B cell (primary cell): ENCODE data around the gene H2BK1. TPM values are rescaled to one million over a fixed set of nuclear protein-coding genes. Genes with fewer than 3 reads are reported as not detected.

Experiments
- ATAC-seq: fragments of 200-7000 bp; cut with Tn5 transposase; one replicate; pipeline ENCODE4 v1.10.0; 2021; ENCODE audit warnings: low read depth, mild to moderate bottlenecking, moderate number of reproducible peaks, moderate library complexity
- CTCF ChIA-PET: fragments of 350-600 bp; sonication (Branson Sonifier 250); formaldehyde crosslinking; loops from one replicate; lab custom pipeline; 2021; ENCODE audit warnings: antibody characterized with exemption, inconsistent platforms; lab: Charles Lee
- POLR2A ChIA-PET: fragments of 350-600 bp; sonication (Branson Sonifier 250); formaldehyde crosslinking; loops from one replicate; lab custom pipeline; 2021; ENCODE audit warnings: antibody characterized with exemption; lab: Charles Lee
- DNase-seq: peaks from one replicate; pipeline ENCODE4 v3.0.0; 2013
- H2AFZ ChIP-seq: 2 replicates; pipeline ENCODE4 v1.6.1; 2012; ENCODE audit warnings: mild to moderate bottlenecking, low read depth, low read length; ENCODE audit not compliant: insufficient read depth, poor library complexity, severe bottlenecking
- H3K27ac ChIP-seq, 2 donors: 1 replicate in 1 of 2; 2 replicates in 1 of 2; pipeline ENCODE4 v1.5.1; 2012 to 2013; ENCODE audit warnings: low read length in 2 of 2, mild to moderate bottlenecking in 2 of 2, moderate library complexity in 1 of 2
- H3K27me3 ChIP-seq, 4 experiments: fragments of 200-600 bp in 1 of 4; sonication (generic) in 1 of 4; replicated peaks in 1 of 4; 1 replicate in 2 of 4; 2 replicates in 2 of 4; pipeline versions ENCODE4 v1.6.1 to v1.7.0; 2013 to 2016; ENCODE audit warnings: low read length in 3 of 4, mild to moderate bottlenecking in 2 of 4, mixed read lengths in 1 of 4, moderate library complexity in 1 of 4; ENCODE audit not compliant: insufficient read depth in 4 of 4, control insufficient read depth in 3 of 4; ENCODE audit errors: control extremely low read depth in 1 of 4
- H3K36me3 ChIP-seq, 2 experiments: replicated peaks in 1 of 2; 1 replicate in 1 of 2; 2 replicates in 1 of 2; pipeline versions ENCODE4 v1.6.1 to v1.7.1; 2013; ENCODE audit warnings: low read length in 1 of 2; ENCODE audit not compliant: insufficient read depth in 2 of 2, control insufficient read depth in 1 of 2; ENCODE audit errors: control extremely low read depth in 1 of 2, extremely low read depth in 1 of 2
- H3K4me1 ChIP-seq, 2 donors: fragments of 200-600 bp in 1 of 2; sonication (generic) in 1 of 2; 1 replicate in 1 of 2; 2 replicates in 1 of 2; pipeline versions ENCODE4 v1.5.1 to v1.6.1; 2013 to 2017; ENCODE audit warnings: low read length in 2 of 2; ENCODE audit not compliant: control insufficient read depth in 2 of 2, insufficient read depth in 2 of 2
- H3K4me2 ChIP-seq: replicated peaks from 2 replicates; pipeline ENCODE3; 2012; ENCODE audit warnings: mild to moderate bottlenecking, low read depth, low read length; ENCODE audit not compliant: poor library complexity, severe bottlenecking
- H3K4me3 ChIP-seq, 5 experiments: fragments of 200-600 bp in 1 of 5; sonication (generic) in 1 of 5; 1 replicate in 3 of 5; 2 replicates in 2 of 5; pipeline versions ENCODE4 v1.5.1 to v1.7.0; 2011 to 2016; ENCODE audit warnings: low read length in 4 of 5, mild to moderate bottlenecking in 4 of 5, low read depth in 2 of 5, control low read depth in 1 of 5, moderate library complexity in 1 of 5; ENCODE audit not compliant: insufficient read depth in 1 of 5; ENCODE audit errors: control extremely low read depth in 1 of 5, extremely low read depth in 1 of 5
- H3K79me2 ChIP-seq: fragments of 200-600 bp; sonication (generic); one replicate; pipeline ENCODE4 v1.6.0; 2016; ENCODE audit warnings: low read length; ENCODE audit not compliant: control insufficient read depth, insufficient read depth
- H3K9ac ChIP-seq: fragments of 200-600 bp; sonication (generic); 2 replicates; pipeline ENCODE4 v1.6.1; 2017; ENCODE audit warnings: mild to moderate bottlenecking, low read length, moderate library complexity
- H3K9me3 ChIP-seq, 3 donors: one replicate each; pipeline versions ENCODE4 v1.6.1 to v1.7.1; 2013; ENCODE audit warnings: low read length in 2 of 3; ENCODE audit not compliant: control insufficient read depth in 2 of 3, insufficient read depth in 1 of 3; ENCODE audit errors: control extremely low read depth in 1 of 3
- H4K20me1 ChIP-seq: 2 replicates; pipeline ENCODE4 v1.6.0; 2012; ENCODE audit warnings: mild to moderate bottlenecking, low read length; ENCODE audit not compliant: insufficient read depth, control insufficient read depth, poor library complexity, severe bottlenecking
- H3K27ac Mint-ChIP-seq: one replicate; pipeline ENCODE4 v1.8.0; 2021; ENCODE audit warnings: mixed read lengths
- H3K27me3 Mint-ChIP-seq: one replicate; pipeline ENCODE4 v1.8.0; 2021; ENCODE audit warnings: mixed read lengths
- H3K4me1 Mint-ChIP-seq: one replicate; pipeline ENCODE4 v1.8.0; 2021; ENCODE audit warnings: mixed read lengths
- H3K4me3 Mint-ChIP-seq: one replicate; pipeline ENCODE4 v1.8.0; 2021; ENCODE audit warnings: mixed read lengths
- H3K9me3 Mint-ChIP-seq: one replicate; pipeline ENCODE4 v1.8.0; 2022; ENCODE audit warnings: mixed read lengths; ENCODE audit not compliant: insufficient read depth
- CTCF ChIP-seq: fragments of 200-600 bp; IDR thresholded peaks from one replicate; pipeline ENCODE4 v1.8.0; 2022; ENCODE audit warnings: antibody characterized with exemption, mild to moderate bottlenecking
- EZH2 ChIP-seq: IDR thresholded peaks from 2 replicates; pipeline ENCODE4 v1.6.1; 2012; ENCODE audit warnings: borderline replicate concordance, low read depth, mild to moderate bottlenecking, moderate library complexity, low read length; ENCODE audit not compliant: insufficient read depth, poor library complexity, severe bottlenecking
- WGBS: methylation state at CpG from one replicate; pipeline ENCODE4 v1.1.5; 2013; ENCODE audit warnings: missing lambda C conversion rate; ENCODE audit not compliant: insufficient coverage; 5-methylcytosine and 5-hydroxymethylcytosine counted together
- intact Hi-C: fragments of 100-400 bp; cut with micrococcal nuclease; formaldehyde crosslinking; loops from one replicate; pipeline ENCODE4 v1.10.0; 2022
- polyA plus RNA-seq: library from polyadenylated mRNA; depleted of rRNA; stranded (reverse); fragments of >200 nt; gene quantifications from 2 replicates; pipeline ENCODE4 v1.2.3, GENCODE V29; 2012
- total RNA-seq, 2 donors: library from RNA; stranded (reverse); fragments of 120-200 nt in 1 of 2; gene quantifications; 1 replicate in 1 of 2; 2 replicates in 1 of 2; pipeline versions ENCODE4 v1.2.3 to v1.2.4, GENCODE V29; 2013 to 2022

The H2BK1 gene
- total and polyA plus RNA-seq, 2 donors (not counting 1 experiment from before 2014, with no cell fraction given), result 4.2 TPM; not detected in 1

- ATAC-seq (no peak), DNase-seq (no peak)
- ChIA-PET POLR2A (no interaction called here), CTCF (no interaction called here)
- TF ChIP-seq CTCF (no peak), EZH2 (no peak)
- 93% methylated on average over 13 of the region's 17 CpGs for WGBS
- H3K27me3 ChIP-seq, result no peaks in the 10 kb centered on the region
- Mint-ChIP-seq H3K27ac (no peak overlapping the region), H3K9me3 (no peaks in the 10 kb centered on the region), H3K4me1 (peaks cover 22% of the 10 kb centered on the region), H3K4me3 (no peak overlapping the region), H3K27me3 (peaks cover 4% of the 10 kb centered on the region)
- intact Hi-C loops, result no loop called here
- peaks cover 0 to 27% of the 10 kb centered on the region in 2 experiments for H3K36me3 ChIP-seq
- no peaks in the 10 kb centered on the region for H3K9me3 ChIP-seq
- no peak overlapping the region for H3K4me3 ChIP-seq
- peaks cover 20% of the 10 kb centered on the region for H3K79me2 ChIP-seq
- H2AFZ ChIP-seq, result no peak overlapping the region
- no peak overlapping the region for H3K27ac ChIP-seq
- H3K9ac ChIP-seq, result no peak overlapping the region
- peaks cover 34% of the 10 kb centered on the region for H4K20me1 ChIP-seq
- no peak overlapping the region for H3K4me2 ChIP-seq
- H3K4me1 ChIP-seq, result peaks cover 13 to 18% of the 10 kb centered on the region in 2 donors
Measured at GRCh38 chr7:151238190-151238810, 28.0 kb upstream of the H2BK1 start.
